ENCODE measurements around the gene LDLR. TPM values are rescaled to one million over a fixed set of nuclear protein-coding genes. Genes with fewer than 3 reads are reported as not detected.

Gene LDLR
- total RNA-seq, 4 donors from 2014 or later, result 14.2 to 258 (median 47.5) TPM

GRCh38 chr19:11054200-11054599 lies 35.1 kb upstream of the LDLR start:
- H3K27me3 ChIP-seq, result no peaks in the 10 kb centered on the region
- no peaks in the 10 kb centered on the region for H3K9me3 ChIP-seq
- TF ChIP-seq POLR2A (IDR thresholded peaks at IDR 0.05; ENCODE audit: low read depth), result no peak
- WGBS, result 96% methylated on average over 4 of the region's 8 CpGs
- intact Hi-C loops (cut with DNase I), result no loop called here
- no peak overlapping the region for H3K4me3 ChIP-seq
- no peak for DNase-seq (ENCODE audit: extremely low spot score)
- no peak overlapping the region for H3K27ac ChIP-seq (replicated peaks in 1 of 4)
- peaks cover 0 to 58% (median 42%) of the 10 kb centered on the region in 4 donors for H3K36me3 ChIP-seq
- H3K4me1 ChIP-seq, result peaks cover 0 to 9% (median 0%) of the 10 kb centered on the region in 4 donors

- no peak for DNase-seq (ENCODE audit: extremely low spot score)
- Histone ChIP-seq H3K4me1 (peaks cover 0 to 9% (median 0%) of the 10 kb centered on the region in 4 donors), H3K27ac (replicated peaks in 1 of 4) (no peak overlapping the region), H3K36me3 (peaks cover 0 to 58% (median 45%) of the 10 kb centered on the region in 4 donors), H3K27me3 (no peaks in the 10 kb centered on the region), H3K9me3 (no peaks in the 10 kb centered on the region), H3K4me3 (no peak overlapping the region)
- 85% methylated on average over 8 of the region's 8 CpGs for WGBS
- intact Hi-C loops (cut with DNase I), result no loop called here
- TF ChIP-seq POLR2A (IDR thresholded peaks at IDR 0.05; ENCODE audit: low read depth), result no peak
- no peak for TF ChIP-seq POLR2AphosphoS5 (IDR thresholded peaks at IDR 0.05)
- no peak for TF ChIP-seq EP300 (IDR thresholded peaks at IDR 0.05)
- TF ChIP-seq CTCF (IDR thresholded peaks at IDR 0.05), result no peak
Observed at GRCh38 chr19:11054628-11055027, 34.6 kb upstream of the LDLR start.

GRCh38 chr19:11058246-11059030 lies 30.8 kb upstream of the LDLR start:
- Histone ChIP-seq H3K27ac (replicated peaks in 1 of 4) (no peak overlapping the region), H3K27me3 (no peaks in the 10 kb centered on the region), H3K4me3 (no peak overlapping the region), H3K9me3 (no peaks in the 10 kb centered on the region), H3K4me1 (peaks cover 0 to 19% (median 15%) of the 10 kb centered on the region in 4 donors), H3K36me3 (peaks cover 0 to 62% (median 58%) of the 10 kb centered on the region in 4 donors)
- no peak for DNase-seq (ENCODE audit: extremely low spot score)
- intact Hi-C loops (cut with DNase I), result no loop called here
- 97% methylated on average over 15 of the region's 34 CpGs for WGBS
- TF ChIP-seq POLR2A (IDR thresholded peaks at IDR 0.05; ENCODE audit: low read depth) (no peak), EP300 (IDR thresholded peaks at IDR 0.05) (no peak), POLR2AphosphoS5 (IDR thresholded peaks at IDR 0.05) (no peak), CTCF (IDR thresholded peaks at IDR 0.05) (no peak)

GRCh38 chr19:11059511-11060358 lies 29.5 kb upstream of the LDLR start:
- 94% methylated on average over 35 of the region's 43 CpGs for WGBS
- H3K4me3 ChIP-seq, result no peak overlapping the region
- H3K4me1 ChIP-seq, result peaks cover 0 to 21% (median 18%) of the 10 kb centered on the region in 4 donors
- TF ChIP-seq EP300 (IDR thresholded peaks at IDR 0.05), result no peak
- no peaks in the 10 kb centered on the region for H3K27me3 ChIP-seq
- intact Hi-C loops (cut with DNase I), result no loop called here
- H3K27ac ChIP-seq (replicated peaks in 1 of 4), result peak overlapping the region in 3 of 4 donors; percentile 18 to 73 (median 71)
- H3K36me3 ChIP-seq, result peaks cover 0 to 66% (median 56%) of the 10 kb centered on the region in 4 donors
- no peak for DNase-seq (ENCODE audit: extremely low spot score)
- no peaks in the 10 kb centered on the region for H3K9me3 ChIP-seq

- 67% methylated on average over 14 of the region's 14 CpGs for WGBS
Observed at GRCh38 chr19:11061952-11062351, 27.3 kb upstream of the LDLR start.

More at GRCh38 chr19:11061952-11062351, 27.3 kb upstream of the LDLR start:
- Histone ChIP-seq H3K4me1 (peaks cover 0 to 31% (median 24%) of the 10 kb centered on the region in 4 donors), H3K36me3 (peaks cover 0 to 55% (median 50%) of the 10 kb centered on the region in 4 donors), H3K27me3 (no peaks in the 10 kb centered on the region), H3K4me3 (no peak overlapping the region), H3K27ac (replicated peaks in 1 of 4) (peak overlapping the region; percentile 71 to 77 (median 75)), H3K9me3 (no peaks in the 10 kb centered on the region)
- intact Hi-C loops (cut with DNase I), result no loop called here
- TF ChIP-seq CTCF (IDR thresholded peaks at IDR 0.05) (no peak), EP300 (IDR thresholded peaks at IDR 0.05) (no peak), POLR2AphosphoS5 (IDR thresholded peaks at IDR 0.05) (peak in 1 of 2 donors; percentile 19)
- DNase-seq (ENCODE audit: extremely low spot score), result no peak

Measured in esophagus muscularis mucosa (tissue), 4 donors.